SK-N-SH (cell line): Measurements from ENCODE around the gene PRR12.

Experiments
- CHD2 ChIP-seq: fragments of 150-350 bp; IDR thresholded peaks from 2 replicates; pipeline ENCODE4 v1.6.1; 2018; ENCODE audit warnings: low read length; ENCODE audit not compliant: partially characterized antibody
- YY1 ChIP-seq: IDR thresholded peaks from 2 replicates; pipeline ENCODE4 v1.4.0; 2012; ENCODE audit warnings: low read depth, mild to moderate bottlenecking
- TF ChIP-seq, protein P1 (sequence below): fragments of 200-600 bp; sonication (generic); IDR thresholded peaks from 2 replicates; pipeline ENCODE4 v1.6.1; 2017; ENCODE audit warnings: antibody characterized with exemption, mild to moderate bottlenecking, moderate library complexity
- TF ChIP-seq, protein P2 (sequence below): fragments of 150-350 bp; IDR thresholded peaks from 2 replicates; pipeline ENCODE4 v1.6.1; 2017; ENCODE audit warnings: antibody characterized with exemption, low read length, low read depth, borderline replicate concordance
- TF ChIP-seq, protein P3 (sequence below): IDR thresholded peaks from 2 replicates; pipeline ENCODE4 v1.4.0; 2012; ENCODE audit warnings: low read depth

- TF ChIP-seq, protein P1, sequence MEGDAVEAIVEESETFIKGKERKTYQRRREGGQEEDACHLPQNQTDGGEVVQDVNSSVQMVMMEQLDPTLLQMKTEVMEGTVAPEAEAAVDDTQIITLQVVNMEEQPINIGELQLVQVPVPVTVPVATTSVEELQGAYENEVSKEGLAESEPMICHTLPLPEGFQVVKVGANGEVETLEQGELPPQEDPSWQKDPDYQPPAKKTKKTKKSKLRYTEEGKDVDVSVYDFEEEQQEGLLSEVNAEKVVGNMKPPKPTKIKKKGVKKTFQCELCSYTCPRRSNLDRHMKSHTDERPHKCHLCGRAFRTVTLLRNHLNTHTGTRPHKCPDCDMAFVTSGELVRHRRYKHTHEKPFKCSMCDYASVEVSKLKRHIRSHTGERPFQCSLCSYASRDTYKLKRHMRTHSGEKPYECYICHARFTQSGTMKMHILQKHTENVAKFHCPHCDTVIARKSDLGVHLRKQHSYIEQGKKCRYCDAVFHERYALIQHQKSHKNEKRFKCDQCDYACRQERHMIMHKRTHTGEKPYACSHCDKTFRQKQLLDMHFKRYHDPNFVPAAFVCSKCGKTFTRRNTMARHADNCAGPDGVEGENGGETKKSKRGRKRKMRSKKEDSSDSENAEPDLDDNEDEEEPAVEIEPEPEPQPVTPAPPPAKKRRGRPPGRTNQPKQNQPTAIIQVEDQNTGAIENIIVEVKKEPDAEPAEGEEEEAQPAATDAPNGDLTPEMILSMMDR = no peak
- TF ChIP-seq, protein P2, sequence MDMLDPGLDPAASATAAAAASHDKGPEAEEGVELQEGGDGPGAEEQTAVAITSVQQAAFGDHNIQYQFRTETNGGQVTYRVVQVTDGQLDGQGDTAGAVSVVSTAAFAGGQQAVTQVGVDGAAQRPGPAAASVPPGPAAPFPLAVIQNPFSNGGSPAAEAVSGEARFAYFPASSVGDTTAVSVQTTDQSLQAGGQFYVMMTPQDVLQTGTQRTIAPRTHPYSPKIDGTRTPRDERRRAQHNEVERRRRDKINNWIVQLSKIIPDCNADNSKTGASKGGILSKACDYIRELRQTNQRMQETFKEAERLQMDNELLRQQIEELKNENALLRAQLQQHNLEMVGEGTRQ = no peak
- TF ChIP-seq, protein P3, sequence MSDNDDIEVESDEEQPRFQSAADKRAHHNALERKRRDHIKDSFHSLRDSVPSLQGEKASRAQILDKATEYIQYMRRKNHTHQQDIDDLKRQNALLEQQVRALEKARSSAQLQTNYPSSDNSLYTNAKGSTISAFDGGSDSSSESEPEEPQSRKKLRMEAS = no peak
- TF ChIP-seq YY1 (no peak), CHD2 (no peak)
These were observed 26.4 kb upstream of the PRR12 start for GRCh38 chr19:49564616-49565045.
